ENCODE measurements around the gene TIMM44.

The TIMM44 gene

GRCh38 chr19:7900401-7900870 lies 43.0 kb downstream of the TIMM44 start:
- ATAC-seq: no peak
- no peak for TF ChIP-seq TOX (CRISPR knock-in tag; IDR thresholded peaks at IDR 0.05; ENCODE audit: borderline replicate concordance)
- TF ChIP-seq ZNF8 (CRISPR knock-in tag; IDR thresholded peaks at IDR 0.05): no peak
- TF ChIP-seq ESRRG (CRISPR knock-in tag; IDR thresholded peaks at IDR 0.05): no peak
- TF ChIP-seq TCF4 (CRISPR knock-in tag; IDR thresholded peaks at IDR 0.05; ENCODE audit: borderline replicate concordance): no peak
- no peak for TF ChIP-seq CSDC2 (CRISPR knock-in tag; IDR thresholded peaks at IDR 0.05)
- no peak for TF ChIP-seq PATZ1 (CRISPR knock-in tag; IDR thresholded peaks at IDR 0.05; ENCODE audit: borderline replicate concordance)
- TF ChIP-seq, protein P1, sequence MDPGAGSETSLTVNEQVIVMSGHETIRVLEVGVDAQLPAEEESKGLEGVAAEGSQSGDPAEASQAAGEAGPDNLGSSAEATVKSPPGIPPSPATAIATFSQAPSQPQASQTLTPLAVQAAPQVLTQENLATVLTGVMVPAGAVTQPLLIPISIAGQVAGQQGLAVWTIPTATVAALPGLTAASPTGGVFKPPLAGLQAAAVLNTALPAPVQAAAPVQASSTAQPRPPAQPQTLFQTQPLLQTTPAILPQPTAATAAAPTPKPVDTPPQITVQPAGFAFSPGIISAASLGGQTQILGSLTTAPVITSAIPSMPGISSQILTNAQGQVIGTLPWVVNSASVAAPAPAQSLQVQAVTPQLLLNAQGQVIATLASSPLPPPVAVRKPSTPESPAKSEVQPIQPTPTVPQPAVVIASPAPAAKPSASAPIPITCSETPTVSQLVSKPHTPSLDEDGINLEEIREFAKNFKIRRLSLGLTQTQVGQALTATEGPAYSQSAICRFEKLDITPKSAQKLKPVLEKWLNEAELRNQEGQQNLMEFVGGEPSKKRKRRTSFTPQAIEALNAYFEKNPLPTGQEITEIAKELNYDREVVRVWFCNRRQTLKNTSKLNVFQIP (CRISPR knock-in tag; IDR thresholded peaks at IDR 0.05; ENCODE audit: borderline replicate concordance, low read depth): no peak
- TF ChIP-seq ZNF70 (CRISPR knock-in tag; IDR thresholded peaks at IDR 0.05): no peak
- TF ChIP-seq, protein P2, sequence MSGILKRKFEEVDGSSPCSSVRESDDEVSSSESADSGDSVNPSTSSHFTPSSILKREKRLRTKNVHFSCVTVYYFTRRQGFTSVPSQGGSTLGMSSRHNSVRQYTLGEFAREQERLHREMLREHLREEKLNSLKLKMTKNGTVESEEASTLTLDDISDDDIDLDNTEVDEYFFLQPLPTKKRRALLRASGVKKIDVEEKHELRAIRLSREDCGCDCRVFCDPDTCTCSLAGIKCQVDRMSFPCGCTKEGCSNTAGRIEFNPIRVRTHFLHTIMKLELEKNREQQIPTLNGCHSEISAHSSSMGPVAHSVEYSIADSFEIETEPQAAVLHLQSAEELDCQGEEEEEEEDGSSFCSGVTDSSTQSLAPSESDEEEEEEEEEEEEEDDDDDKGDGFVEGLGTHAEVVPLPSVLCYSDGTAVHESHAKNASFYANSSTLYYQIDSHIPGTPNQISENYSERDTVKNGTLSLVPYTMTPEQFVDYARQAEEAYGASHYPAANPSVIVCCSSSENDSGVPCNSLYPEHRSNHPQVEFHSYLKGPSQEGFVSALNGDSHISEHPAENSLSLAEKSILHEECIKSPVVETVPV (CRISPR knock-in tag; IDR thresholded peaks at IDR 0.05): no peak
- TF ChIP-seq ZC3H10 (CRISPR knock-in tag; IDR thresholded peaks at IDR 0.05): no peak
- TF ChIP-seq ISL1 (CRISPR knock-in tag; IDR thresholded peaks at IDR 0.05): no peak
- TF ChIP-seq GLIS3 (CRISPR knock-in tag; IDR thresholded peaks at IDR 0.05): no peak
- no peak for TF ChIP-seq OSR1 (CRISPR knock-in tag; IDR thresholded peaks at IDR 0.05)
- no peak for TF ChIP-seq ZFP3 (CRISPR knock-in tag; IDR thresholded peaks at IDR 0.05)
- no peak for TF ChIP-seq SNAI2 (CRISPR knock-in tag; IDR thresholded peaks at IDR 0.05)
- TF ChIP-seq PPARA (CRISPR knock-in tag; IDR thresholded peaks at IDR 0.05; ENCODE audit: borderline replicate concordance): no peak
- no peak for TF ChIP-seq RARB (CRISPR knock-in tag; IDR thresholded peaks at IDR 0.05)
- TF ChIP-seq ZNF565 (CRISPR knock-in tag; conservative IDR thresholded peaks at IDR 0.05; ENCODE audit: low read depth): no peak

DNA sequence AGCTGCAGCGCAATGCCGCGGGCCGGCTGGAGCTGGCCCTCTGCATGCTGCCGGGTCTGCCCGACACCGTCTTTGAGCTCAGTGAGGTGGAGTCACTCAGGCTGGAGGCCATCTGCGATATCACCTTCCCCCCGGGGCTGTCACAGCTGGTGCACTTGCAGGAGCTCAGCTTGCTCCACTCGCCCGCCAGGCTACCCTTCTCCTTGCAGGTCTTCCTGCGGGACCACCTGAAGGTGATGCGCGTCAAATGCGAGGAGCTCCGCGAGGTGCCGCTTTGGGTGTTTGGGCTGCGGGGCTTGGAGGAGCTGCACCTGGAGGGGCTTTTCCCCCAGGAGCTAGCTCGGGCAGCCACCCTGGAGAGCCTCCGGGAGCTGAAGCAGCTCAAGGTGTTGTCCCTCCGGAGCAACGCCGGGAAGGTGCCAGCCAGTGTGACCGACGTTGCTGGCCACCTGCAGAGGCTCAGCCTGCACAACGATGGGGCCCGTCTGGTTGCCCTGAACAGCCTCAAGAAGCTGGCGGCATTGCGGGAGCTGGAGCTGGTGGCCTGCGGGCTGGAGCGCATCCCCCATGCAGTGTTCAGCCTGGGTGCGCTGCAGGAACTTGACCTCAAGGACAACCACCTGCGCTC lies 43.6 kb downstream of the TIMM44 start:
- ATAC-seq: no peak
- TF ChIP-seq ISL1 (CRISPR knock-in tag; IDR thresholded peaks at IDR 0.05) (no peak), OSR1 (CRISPR knock-in tag; IDR thresholded peaks at IDR 0.05) (no peak), TSHZ2 (CRISPR knock-in tag; IDR thresholded peaks at IDR 0.05) (no peak), ARNTL (CRISPR knock-in tag; IDR thresholded peaks at IDR 0.05; ENCODE audit: borderline replicate concordance, low read depth) (no peak), ZNF70 (CRISPR knock-in tag; IDR thresholded peaks at IDR 0.05) (no peak), PPARA (CRISPR knock-in tag; IDR thresholded peaks at IDR 0.05; ENCODE audit: borderline replicate concordance) (no peak), ZNF565 (CRISPR knock-in tag; conservative IDR thresholded peaks at IDR 0.05; ENCODE audit: low read depth) (no peak)
- TF ChIP-seq, protein P1 (CRISPR knock-in tag; IDR thresholded peaks at IDR 0.05; ENCODE audit: borderline replicate concordance, low read depth): no peak
- TF ChIP-seq, protein P3, sequence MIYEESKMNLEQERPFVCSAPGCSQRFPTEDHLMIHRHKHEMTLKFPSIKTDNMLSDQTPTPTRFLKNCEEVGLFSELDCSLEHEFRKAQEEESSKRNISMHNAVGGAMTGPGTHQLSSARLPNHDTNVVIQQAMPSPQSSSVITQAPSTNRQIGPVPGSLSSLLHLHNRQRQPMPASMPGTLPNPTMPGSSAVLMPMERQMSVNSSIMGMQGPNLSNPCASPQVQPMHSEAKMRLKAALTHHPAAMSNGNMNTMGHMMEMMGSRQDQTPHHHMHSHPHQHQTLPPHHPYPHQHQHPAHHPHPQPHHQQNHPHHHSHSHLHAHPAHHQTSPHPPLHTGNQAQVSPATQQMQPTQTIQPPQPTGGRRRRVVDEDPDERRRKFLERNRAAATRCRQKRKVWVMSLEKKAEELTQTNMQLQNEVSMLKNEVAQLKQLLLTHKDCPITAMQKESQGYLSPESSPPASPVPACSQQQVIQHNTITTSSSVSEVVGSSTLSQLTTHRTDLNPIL (CRISPR knock-in tag; IDR thresholded peaks at IDR 0.05; ENCODE audit: low read depth): no peak
